ENCODE results near the gene CYTH3.
"Not testable (repeated sequence)": the region's sequence is repeated elsewhere in the genome, so short reads cannot be mapped to it uniquely, and the experiment has no call there.

Gene CYTH3

GRCh38 chr7:6227294-6227846 lies 45.1 kb downstream of the CYTH3 start:
- DNase-seq, result no peak

- DNase-seq, result no peak
These were observed 46.1 kb downstream of the CYTH3 start for GRCh38 chr7:6226194-6226799.

GRCh38 chr7:6223411-6223810 lies 49.0 kb downstream of the CYTH3 start:
- DNase-seq, result not testable (repeated sequence)

GRCh38 chr7:6223010-6223409 lies 49.4 kb downstream of the CYTH3 start:
- not testable (repeated sequence) for DNase-seq

- peak; percentile 25 to 51 for DNase-seq
These were observed 50.8 kb downstream of the CYTH3 start for GRCh38 chr7:6221340-6222319.

- DNase-seq, result no peak
These were observed 54.1 kb downstream of the CYTH3 start for GRCh38 chr7:6218329-6218728.

- no peak for DNase-seq
These were observed 60.4 kb downstream of the CYTH3 start for GRCh38 chr7:6212008-6212407.

GRCh38 chr7:6210621-6211372 lies 61.6 kb downstream of the CYTH3 start:
- no peak for DNase-seq

- DNase-seq, result no peak
These were observed 63.1 kb downstream of the CYTH3 start for GRCh38 chr7:6209340-6209739.

- no peak for DNase-seq
These were observed 63.7 kb downstream of the CYTH3 start for GRCh38 chr7:6208573-6209328.

- no peak for DNase-seq
These were observed 66.3 kb downstream of the CYTH3 start for GRCh38 chr7:6205971-6206660.

- no peak for DNase-seq
These were observed 69.0 kb downstream of the CYTH3 start for GRCh38 chr7:6203381-6203780.

GRCh38 chr7:6202117-6202516 lies 70.3 kb downstream of the CYTH3 start:
- DNase-seq, result no peak

GRCh38 chr7:6200971-6201370 lies 71.5 kb downstream of the CYTH3 start:
- no peak for DNase-seq

GRCh38 chr7:6198689-6199595 lies 73.5 kb downstream of the CYTH3 start:
- no peak for DNase-seq

GRCh38 chr7:6197801-6198551 lies 74.4 kb downstream of the CYTH3 start:
- DNase-seq, result no peak

GRCh38 chr7:6193709-6194108 lies 78.7 kb downstream of the CYTH3 start:
- no peak for DNase-seq

GRCh38 chr7:6190563-6190962 lies 81.9 kb downstream of the CYTH3 start:
- DNase-seq, result not testable (repeated sequence)

GRCh38 chr7:6188389-6188788 lies 84.0 kb downstream of the CYTH3 start:
- no peak for DNase-seq

- DNase-seq, result no peak
These were observed 85.8 kb downstream of the CYTH3 start for GRCh38 chr7:6186577-6186976.

Data from CD4-positive, alpha-beta T cell treated with Interferon alpha-2 for 1 hour (primary cell).